ENCODE results near the gene ANXA1. TPM values are rescaled to one million over a fixed set of nuclear protein-coding genes. Genes with fewer than 3 reads are reported as not detected.
A peak's percentile ranks its signal among the peaks of the same experiment; 100 is the strongest.

Gene ANXA1
- total RNA-seq, 1 donor from 2014 or later = 834 TPM

GRCh38 chr9:73121375-73121935 lies 30.2 kb upstream of the ANXA1 start:
- no peak overlapping the region for H3K27ac ChIP-seq

GRCh38 chr9:73125651-73126050 lies 26.0 kb upstream of the ANXA1 start:
- H3K9me3 ChIP-seq = no peaks in the 10 kb centered on the region
- H3K27me3 ChIP-seq = no peaks in the 10 kb centered on the region
- intact Hi-C loops (cut with DNase I) = no loop called here
- no peak for TF ChIP-seq POLR2A (IDR thresholded peaks at IDR 0.05)
- TF ChIP-seq POLR2AphosphoS5 (IDR thresholded peaks at IDR 0.05; ENCODE audit: insufficient read depth in 1 of 2, low read depth in 1 of 2) = no peak
- no peak for TF ChIP-seq CTCF (IDR thresholded peaks at IDR 0.05)
- no peak overlapping the region for H3K4me3 ChIP-seq
- no peaks in the 10 kb centered on the region for H3K4me1 ChIP-seq
- no peak for DNase-seq (ENCODE audit: extremely low spot score in 2 of 2)
- H3K27ac ChIP-seq = no peak overlapping the region
- no peaks in the 10 kb centered on the region for H3K36me3 ChIP-seq

More at GRCh38 chr9:73121375-73121935, 30.2 kb upstream of the ANXA1 start:
- no peak overlapping the region for H3K4me3 ChIP-seq
- intact Hi-C loops (cut with DNase I) = no loop called here
- TF ChIP-seq POLR2AphosphoS5 (IDR thresholded peaks at IDR 0.05; ENCODE audit: insufficient read depth in 1 of 2, low read depth in 1 of 2) (no peak), POLR2A (IDR thresholded peaks at IDR 0.05) (no peak), CTCF (IDR thresholded peaks at IDR 0.05) (no peak)
- H3K27me3 ChIP-seq = no peaks in the 10 kb centered on the region
- no peaks in the 10 kb centered on the region for H3K36me3 ChIP-seq
- no peaks in the 10 kb centered on the region for H3K9me3 ChIP-seq
- no peak for DNase-seq (ENCODE audit: extremely low spot score in 2 of 2)
- no peaks in the 10 kb centered on the region for H3K4me1 ChIP-seq

- no peak for DNase-seq (ENCODE audit: extremely low spot score in 2 of 2)
- Histone ChIP-seq H3K27me3 (no peaks in the 10 kb centered on the region), H3K4me1 (peaks cover 20% of the 10 kb centered on the region), H3K9me3 (no peaks in the 10 kb centered on the region), H3K4me3 (no peak overlapping the region), H3K36me3 (no peaks in the 10 kb centered on the region), H3K27ac (no peak overlapping the region)
- intact Hi-C loops (cut with DNase I) = no loop called here
- TF ChIP-seq POLR2AphosphoS5 (IDR thresholded peaks at IDR 0.05; ENCODE audit: insufficient read depth in 1 of 2, low read depth in 1 of 2) = no peak
- no peak for TF ChIP-seq POLR2A (IDR thresholded peaks at IDR 0.05)
- no peak for TF ChIP-seq CTCF (IDR thresholded peaks at IDR 0.05)
Observed at GRCh38 chr9:73129941-73130685, 21.6 kb upstream of the ANXA1 start.

GRCh38 chr9:73131461-73131860 lies 20.2 kb upstream of the ANXA1 start:
- Histone ChIP-seq H3K4me1 (peaks cover 20% of the 10 kb centered on the region), H3K27ac (peak overlapping the region; percentile 84), H3K9me3 (no peaks in the 10 kb centered on the region), H3K27me3 (no peaks in the 10 kb centered on the region), H3K36me3 (no peaks in the 10 kb centered on the region), H3K4me3 (no peak overlapping the region)
- DNase-seq (ENCODE audit: extremely low spot score in 2 of 2) = no peak
- intact Hi-C loops (cut with DNase I) = no loop called here
- TF ChIP-seq POLR2AphosphoS5 (IDR thresholded peaks at IDR 0.05; ENCODE audit: insufficient read depth in 1 of 2, low read depth in 1 of 2) (no peak), POLR2A (IDR thresholded peaks at IDR 0.05) (no peak), CTCF (IDR thresholded peaks at IDR 0.05) (no peak)
